RWPE2 (cell line): Measurements from ENCODE around the gene MTNR1B.
A peak's percentile ranks its signal among the peaks of the same experiment; 100 is the strongest.

Source experiments
- ATAC-seq: fragments of 200-7000 bp; cut with Tn5 transposase; 3 replicates; pipeline ENCODE4 v1.9.1; 2021; ENCODE audit warnings: low read depth
- DNase-seq: peaks from one replicate; pipeline ENCODE4 v3.0.0-alpha.2; 2020; ENCODE audit warnings: low spot score
- H3K27ac ChIP-seq: fragments of 450-650 bp; 2 replicates; pipeline ENCODE4 v1.5.1; 2017; ENCODE audit warnings: mild to moderate bottlenecking; ENCODE audit not compliant: poor library complexity, severe bottlenecking
- H3K27me3 ChIP-seq: fragments of 250-450 bp; sonication (Bioruptor Pico); 2 replicates; pipeline ENCODE4 v1.5.1; 2021; ENCODE audit warnings: mild to moderate bottlenecking, moderate library complexity; ENCODE audit not compliant: insufficient read depth, poor library complexity, severe bottlenecking
- H3K36me3 ChIP-seq: fragments of 250-450 bp; sonication (Bioruptor Pico); 2 replicates; pipeline ENCODE4 v1.5.1; 2020; ENCODE audit warnings: low read depth, mild to moderate bottlenecking, moderate library complexity
- H3K4me1 ChIP-seq: fragments of 250-450 bp; sonication (Bioruptor Pico); 2 replicates; pipeline ENCODE4 v1.5.1; 2021; ENCODE audit warnings: mild to moderate bottlenecking, moderate library complexity; ENCODE audit not compliant: insufficient read depth, poor library complexity, severe bottlenecking
- H3K4me3 ChIP-seq: fragments of 250-450 bp; sonication (Bioruptor Pico); 2 replicates; pipeline ENCODE4 v1.5.1; 2021; ENCODE audit warnings: mild to moderate bottlenecking, moderate library complexity; ENCODE audit not compliant: severe bottlenecking
- H3K9me3 ChIP-seq: fragments of 250-450 bp; sonication (Bioruptor Pico); 2 replicates; pipeline ENCODE4 v1.5.1; 2021; ENCODE audit warnings: mild to moderate bottlenecking, moderate library complexity; ENCODE audit not compliant: severe bottlenecking
- CTCF ChIP-seq: fragments of 450-650 bp; IDR thresholded peaks from one replicate; pipeline ENCODE4 v1.5.1; 2017; ENCODE audit warnings: mild to moderate bottlenecking, moderate library complexity; ENCODE audit not compliant: poor library complexity, severe bottlenecking

The MTNR1B gene

GRCh38 chr11:92979176-92979575 is 9.7 kb downstream of the MTNR1B start:
- Histone ChIP-seq H3K27me3 (no peaks in the 10 kb centered on the region), H3K27ac (peak overlapping the region; percentile 53), H3K9me3 (no peaks in the 10 kb centered on the region), H3K36me3 (no peaks in the 10 kb centered on the region), H3K4me3 (no peak overlapping the region), H3K4me1 (peaks cover 10% of the 10 kb centered on the region)
- DNase-seq (no peak), ATAC-seq (peak; percentile 40; the same call in 2 of the 3 replicates)
- TF ChIP-seq CTCF: no peak

DNA sequence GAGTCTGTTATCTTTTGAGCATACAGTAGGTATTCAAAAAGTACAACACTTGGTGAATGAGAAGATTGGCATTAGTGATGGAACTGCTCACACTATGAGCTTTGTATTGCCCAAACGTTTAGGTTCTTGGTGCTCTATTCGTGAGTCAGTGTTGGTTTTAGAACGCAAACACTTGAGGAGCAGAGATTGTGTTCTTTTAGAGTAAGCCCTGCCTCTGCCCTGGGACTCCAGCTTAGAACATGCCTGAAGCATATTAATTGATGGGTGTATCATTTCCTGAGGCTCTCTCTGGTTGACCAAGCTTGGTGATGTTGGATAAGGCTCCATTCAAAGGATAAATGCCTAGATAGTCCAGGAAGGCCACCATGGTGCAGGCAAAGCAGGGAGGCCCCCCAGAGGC is 10.9 kb downstream of the MTNR1B start:
- Histone ChIP-seq H3K27me3 (no peaks in the 10 kb centered on the region), H3K9me3 (no peaks in the 10 kb centered on the region), H3K27ac (no peak overlapping the region), H3K4me1 (peaks cover 10% of the 10 kb centered on the region), H3K4me3 (no peak overlapping the region), H3K36me3 (no peaks in the 10 kb centered on the region)
- DNase-seq (no peak), ATAC-seq (no peak)
- no peak for TF ChIP-seq CTCF

DNA sequence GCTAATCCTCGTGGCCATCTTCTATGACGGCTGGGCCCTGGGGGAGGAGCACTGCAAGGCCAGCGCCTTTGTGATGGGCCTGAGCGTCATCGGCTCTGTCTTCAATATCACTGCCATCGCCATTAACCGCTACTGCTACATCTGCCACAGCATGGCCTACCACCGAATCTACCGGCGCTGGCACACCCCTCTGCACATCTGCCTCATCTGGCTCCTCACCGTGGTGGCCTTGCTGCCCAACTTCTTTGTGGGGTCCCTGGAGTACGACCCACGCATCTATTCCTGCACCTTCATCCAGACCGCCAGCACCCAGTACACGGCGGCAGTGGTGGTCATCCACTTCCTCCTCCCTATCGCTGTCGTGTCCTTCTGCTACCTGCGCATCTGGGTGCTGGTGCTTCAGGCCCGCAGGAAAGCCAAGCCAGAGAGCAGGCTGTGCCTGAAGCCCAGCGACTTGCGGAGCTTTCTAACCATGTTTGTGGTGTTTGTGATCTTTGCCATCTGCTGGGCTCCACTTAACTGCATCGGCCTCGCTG is 12.1 kb downstream of the MTNR1B start:
- Histone ChIP-seq H3K4me3 (no peak overlapping the region), H3K9me3 (no peaks in the 10 kb centered on the region), H3K4me1 (peaks cover 10% of the 10 kb centered on the region), H3K27ac (no peak overlapping the region), H3K27me3 (no peaks in the 10 kb centered on the region), H3K36me3 (no peaks in the 10 kb centered on the region)
- no peak for TF ChIP-seq CTCF
- ATAC-seq (no peak), DNase-seq (no peak)

- Histone ChIP-seq H3K36me3 (no peaks in the 10 kb centered on the region), H3K27me3 (no peaks in the 10 kb centered on the region), H3K9me3 (no peaks in the 10 kb centered on the region), H3K27ac (no peak overlapping the region), H3K4me3 (no peak overlapping the region), H3K4me1 (no peaks in the 10 kb centered on the region)
- ATAC-seq: no peak
- no peak for TF ChIP-seq CTCF
- DNase-seq: no peak
Observed at GRCh38 chr11:92986585-92986984, 17.1 kb downstream of the MTNR1B start.

GRCh38 chr11:92993004-92993403 is 23.6 kb downstream of the MTNR1B start:
- no peak for TF ChIP-seq CTCF
- DNase-seq (no peak), ATAC-seq (no peak)
- Histone ChIP-seq H3K4me1 (no peaks in the 10 kb centered on the region), H3K4me3 (no peak overlapping the region), H3K27me3 (no peaks in the 10 kb centered on the region), H3K27ac (no peak overlapping the region), H3K9me3 (no peaks in the 10 kb centered on the region), H3K36me3 (no peaks in the 10 kb centered on the region)
